Panc1 (cell line): Measurements from ENCODE around the gene ALPL. TPM values are rescaled to one million over a fixed set of nuclear protein-coding genes. Genes with fewer than 3 reads are reported as not detected.

Source experiments
- ATAC-seq: fragments of 200-7000 bp; cut with Tn5 transposase; 2 replicates; pipeline ENCODE4 v1.9.1; 2020; ENCODE audit warnings: mild to moderate bottlenecking, moderate library complexity
- BruUV-seq: library from RNA; stranded (reverse); fragments of 400-500 nt; replicated peaks from 2 replicates; lab custom pipeline; 2021; lab: Mats Ljungman, UMichigan
- CTCF ChIA-PET: fragments of 300-600 bp; sonication (Branson Sonifier 250); formaldehyde crosslinking; loops from one replicate; lab custom pipeline; 2022; ENCODE audit warnings: antibody characterized with exemption; lab: Charles Lee
- POLR2A ChIA-PET: fragments of 300-600 bp; sonication (Branson Sonifier 250); formaldehyde crosslinking; loops from one replicate; lab custom pipeline; 2022; ENCODE audit warnings: antibody characterized with exemption; lab: Charles Lee
- DNase-seq: peaks from one replicate; pipeline ENCODE4 v3.0.0-alpha.2; 2010; ENCODE audit warnings: low read depth, low spot score
- H3K27ac ChIP-seq: 2 replicates; pipeline ENCODE4 v1.5.1; 2011; ENCODE audit warnings: mild to moderate bottlenecking, low read length, inconsistent platforms
- H3K27me3 ChIP-seq: fragments of 200-500 bp; sonication (Bioruptor generic); 2 replicates; pipeline ENCODE4 v1.6.0; 2014; ENCODE audit warnings: low read length, inconsistent platforms; ENCODE audit not compliant: control insufficient read depth, insufficient read depth
- H3K36me3 ChIP-seq: fragments of 200-500 bp; sonication (Bioruptor generic); 2 replicates; pipeline ENCODE4 v1.5.1; 2014; ENCODE audit warnings: inconsistent platforms, mild to moderate bottlenecking, low read length, moderate library complexity; ENCODE audit not compliant: control insufficient read depth, insufficient read depth
- H3K4me1 ChIP-seq: 2 replicates; pipeline ENCODE4 v1.5.1; 2011; ENCODE audit warnings: inconsistent platforms, mild to moderate bottlenecking, low read length, moderate library complexity; ENCODE audit not compliant: control insufficient read depth, insufficient read depth
- H3K4me3 ChIP-seq, 2 experiments: 2 replicates each; pipeline ENCODE4 v1.5.1; 2011 to 2012; ENCODE audit warnings: low read depth in 2 of 2, low read length in 2 of 2, mild to moderate bottlenecking in 2 of 2, inconsistent platforms in 1 of 2, moderate library complexity in 1 of 2
- H3K9me3 ChIP-seq: fragments of 200-500 bp; sonication (Bioruptor generic); 2 replicates; pipeline ENCODE4 v1.5.1; 2014; ENCODE audit warnings: low read depth, mild to moderate bottlenecking, inconsistent platforms, low read length, moderate library complexity; ENCODE audit not compliant: control insufficient read depth, insufficient read depth
- POLR2AphosphoS5 ChIP-seq: IDR thresholded peaks from 2 replicates; pipeline ENCODE4 v1.6.1; 2012; ENCODE audit warnings: mild to moderate bottlenecking, low read depth, low read length, moderate library complexity
- REST ChIP-seq, 2 experiments: IDR thresholded peaks; 2 replicates each; pipeline ENCODE4 v1.6.1; 2011 to 2012; ENCODE audit warnings: low read depth in 2 of 2, control low read depth in 1 of 2, low read length in 1 of 2, mild to moderate bottlenecking in 1 of 2, moderate library complexity in 1 of 2; ENCODE audit not compliant: insufficient read depth in 1 of 2
- SIN3A ChIP-seq: IDR thresholded peaks from 2 replicates; pipeline ENCODE4 v1.6.1; 2012; ENCODE audit warnings: low read depth, mild to moderate bottlenecking, low read length, moderate library complexity, borderline replicate concordance; ENCODE audit not compliant: insufficient read depth
- TCF7L2 ChIP-seq: IDR thresholded peaks from 2 replicates; pipeline ENCODE4 v1.6.1; 2011; ENCODE audit warnings: mild to moderate bottlenecking, low read depth, low read length, inconsistent platforms
- in situ Hi-C: cut with HindIII; loops from 2 replicates; pipeline ENCODE4 v1.10.0; 2016; ENCODE audit warnings: low sequenced_read_pairs, low pct_unique_long_range_greater_than_20kb
- intact Hi-C: fragments of 100-400 bp; cut with micrococcal nuclease; formaldehyde crosslinking; loops from one replicate; pipeline ENCODE4 v1.10.0; 2022; ENCODE audit not compliant: unreplicated experiment
- total RNA-seq: library from RNA; stranded (reverse); gene quantifications from one replicate; pipeline ENCODE4 v1.2.1, GENCODE V29; 2021; ENCODE audit not compliant: unreplicated experiment
- TF ChIP-seq, protein P1 (sequence below): fragments of 450-650 bp; IDR thresholded peaks from 2 replicates; pipeline ENCODE4 v1.5.1; 2017; ENCODE audit warnings: mild to moderate bottlenecking

Gene ALPL
- total RNA-seq, 1 experiment from 2014 or later = 0.82 TPM

GRCh38 chr1:21575351-21575942, 66.2 kb downstream of the ALPL start:
- no peak overlapping the region for H3K27ac ChIP-seq
- POLR2A ChIA-PET = no interaction called here
- in situ Hi-C loops (no loop called here), intact Hi-C loops (loop anchor here (2.0 kb wide), 1 partner anchor 205 kb away; no protein-coding TSS in a partner anchor)
- no peaks in the 10 kb centered on the region for H3K9me3 ChIP-seq
- DNase-seq (no peak), ATAC-seq (no peak)
- no peaks in the 10 kb centered on the region; the same call in none of the 2 replicates for H3K4me1 ChIP-seq
- H3K27me3 ChIP-seq = no peaks in the 10 kb centered on the region
- H3K36me3 ChIP-seq = no peaks in the 10 kb centered on the region
- no peak overlapping the region for H3K4me3 ChIP-seq
- BruUV-seq = no TSS peak
- TF ChIP-seq TCF7L2 (no peak), SIN3A (no peak), POLR2AphosphoS5 (no peak), REST (IDR thresholded peaks at IDR 0.05; ENCODE audit: insufficient read depth in 1 of 2, low read depth in 2 of 2, low read length in 1 of 2) (no peak)
- TF ChIP-seq, protein P1, sequence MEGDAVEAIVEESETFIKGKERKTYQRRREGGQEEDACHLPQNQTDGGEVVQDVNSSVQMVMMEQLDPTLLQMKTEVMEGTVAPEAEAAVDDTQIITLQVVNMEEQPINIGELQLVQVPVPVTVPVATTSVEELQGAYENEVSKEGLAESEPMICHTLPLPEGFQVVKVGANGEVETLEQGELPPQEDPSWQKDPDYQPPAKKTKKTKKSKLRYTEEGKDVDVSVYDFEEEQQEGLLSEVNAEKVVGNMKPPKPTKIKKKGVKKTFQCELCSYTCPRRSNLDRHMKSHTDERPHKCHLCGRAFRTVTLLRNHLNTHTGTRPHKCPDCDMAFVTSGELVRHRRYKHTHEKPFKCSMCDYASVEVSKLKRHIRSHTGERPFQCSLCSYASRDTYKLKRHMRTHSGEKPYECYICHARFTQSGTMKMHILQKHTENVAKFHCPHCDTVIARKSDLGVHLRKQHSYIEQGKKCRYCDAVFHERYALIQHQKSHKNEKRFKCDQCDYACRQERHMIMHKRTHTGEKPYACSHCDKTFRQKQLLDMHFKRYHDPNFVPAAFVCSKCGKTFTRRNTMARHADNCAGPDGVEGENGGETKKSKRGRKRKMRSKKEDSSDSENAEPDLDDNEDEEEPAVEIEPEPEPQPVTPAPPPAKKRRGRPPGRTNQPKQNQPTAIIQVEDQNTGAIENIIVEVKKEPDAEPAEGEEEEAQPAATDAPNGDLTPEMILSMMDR = no peak
- CTCF ChIA-PET = no interaction called here

DNA sequence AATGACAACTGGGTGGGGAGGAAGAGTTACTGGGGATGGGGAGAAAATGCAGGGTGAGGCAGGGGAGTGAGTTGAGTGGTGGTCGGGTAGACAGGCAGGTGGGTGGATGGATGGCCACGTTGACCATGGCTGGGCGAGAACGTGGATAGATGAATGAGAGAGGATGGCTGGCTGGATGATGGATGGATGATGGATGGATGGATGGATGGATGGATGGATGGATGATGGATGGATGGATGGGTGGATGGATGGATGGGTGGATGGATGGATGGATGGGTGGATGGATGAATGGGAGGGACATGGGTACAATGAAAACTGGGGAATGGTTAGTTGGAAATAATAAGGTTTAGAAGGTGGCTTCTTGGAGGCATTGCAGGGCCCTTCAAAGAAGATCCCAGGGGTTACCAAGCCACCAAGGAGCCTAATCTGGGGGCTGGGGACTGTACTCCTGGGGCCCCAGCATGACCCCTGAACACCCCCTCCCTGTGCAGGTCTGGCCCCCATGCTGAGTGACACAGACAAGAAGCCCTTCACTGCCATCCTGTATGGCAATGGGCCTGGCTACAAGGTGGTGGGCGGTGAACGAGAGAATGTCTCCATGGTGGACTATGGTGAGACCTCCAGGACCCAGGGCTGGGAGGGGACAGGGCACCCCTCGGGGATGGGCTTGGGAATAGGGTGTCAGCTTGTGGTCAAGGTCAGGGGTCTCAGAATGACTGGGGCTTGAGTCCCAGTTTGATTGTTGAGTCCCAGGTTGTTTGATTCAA, 67.0 kb downstream of the ALPL start:
- no peak for ATAC-seq
- Histone ChIP-seq H3K27me3 (no peaks in the 10 kb centered on the region), H3K4me1 (no peaks in the 10 kb centered on the region; the same call in none of the 2 replicates), H3K9me3 (no peaks in the 10 kb centered on the region), H3K36me3 (no peaks in the 10 kb centered on the region), H3K27ac (no peak overlapping the region), H3K4me3 (no peak overlapping the region)
- intact Hi-C loops (no loop called here), in situ Hi-C loops (no loop called here)
- ChIA-PET CTCF (no interaction called here), POLR2A (no interaction called here)
- no peak for DNase-seq
- TF ChIP-seq TCF7L2 (no peak), SIN3A (no peak), POLR2AphosphoS5 (no peak), REST (IDR thresholded peaks at IDR 0.05; ENCODE audit: insufficient read depth in 1 of 2, low read depth in 2 of 2, low read length in 1 of 2) (no peak)
- TF ChIP-seq, protein P1 = no peak
- BruUV-seq = no TSS peak
